RWPE1 (cell line): ENCODE measurements around the gene ITLN1.

Experiments
- CTCF ChIA-PET: fragments of 350-600 bp; sonication (Branson Sonifier 250); formaldehyde crosslinking; extraction: SDS; loops from one replicate; lab custom pipeline; 2021; lab: Yijun Ruan, JAX
- POLR2A ChIA-PET: fragments of 400-600 bp; formaldehyde crosslinking; extraction: SDS; loops from one replicate; lab custom pipeline; 2020; ENCODE audit warnings: antibody characterized with exemption; ENCODE audit not compliant: low non-redundant PET; lab: Yijun Ruan, JAX
- DNase-seq: peaks from one replicate; pipeline ENCODE4 v3.0.0; 2012; ENCODE audit warnings: low spot score
- H3K27ac ChIP-seq: fragments of 450-650 bp; 2 replicates; pipeline ENCODE4 v1.5.1; 2017
- CTCF ChIP-seq: fragments of 450-650 bp; conservative IDR thresholded peaks from 2 replicates; pipeline ENCODE4 v1.5.1; 2017; ENCODE audit warnings: low read depth, mild to moderate bottlenecking

ITLN1 gene

GRCh38 chr1:160863774-160864131, 21.2 kb downstream of the ITLN1 start:
- ChIA-PET CTCF (interaction anchor here (0.5 kb wide), 1 partner anchor 277 kb away, joined by 4 read pairs; no protein-coding TSS in a partner anchor), POLR2A (no interaction called here)
- H3K27ac ChIP-seq = no peak overlapping the region
- no peak for DNase-seq
- TF ChIP-seq CTCF = no peak

- ChIA-PET POLR2A (no interaction called here), CTCF (interaction anchor here (0.5 kb wide), 1 partner anchor 277 kb away, joined by 4 read pairs; no protein-coding TSS in a partner anchor)
- DNase-seq = no peak
- no peak for TF ChIP-seq CTCF
- no peak overlapping the region for H3K27ac ChIP-seq
Measured at GRCh38 chr1:160863061-160863773, 21.8 kb downstream of the ITLN1 start.

GRCh38 chr1:160862203-160863060, 22.5 kb downstream of the ITLN1 start, which contains the start of gene CD244:
CD244 (minus strand) TSS chr1:160862887; CDS start chr1:160862677, 210 bp downstream.
- DNase-seq = no peak
- TF ChIP-seq CTCF = no peak
- no peak within 1 kb of the TSS for H3K27ac ChIP-seq
- ChIA-PET CTCF (no interaction called here), POLR2A (no interaction called here)

GRCh38 chr1:160860840-160861505, 24.0 kb downstream of the ITLN1 start:
- H3K27ac ChIP-seq = no peak overlapping the region
- DNase-seq = no peak
- ChIA-PET POLR2A (no interaction called here), CTCF (no interaction called here)
- no peak for TF ChIP-seq CTCF

GRCh38 chr1:160859166-160859565, 25.8 kb downstream of the ITLN1 start:
- CTCF ChIA-PET = no interaction called here
- POLR2A ChIA-PET = no interaction called here
- no peak overlapping the region for H3K27ac ChIP-seq
- TF ChIP-seq CTCF = no peak
- no peak for DNase-seq

GRCh38 chr1:160858507-160858906, 26.5 kb downstream of the ITLN1 start:
- DNase-seq = no peak
- POLR2A ChIA-PET = no interaction called here
- H3K27ac ChIP-seq = no peak overlapping the region
- CTCF ChIA-PET = no interaction called here
- no peak for TF ChIP-seq CTCF
